Activated naive CD8-positive, alpha-beta T cell treated with anti-CD3 and anti-CD28 coated beads, Interleukin-2, amount 50 U/mL, for 24 hours (primary cell): ENCODE results near the gene TRIM61.
"Not testable (repeated sequence)": the region's sequence is repeated elsewhere in the genome, so short reads cannot be mapped to it uniquely, and the experiment has no call there.

Experiments
- ATAC-seq: fragments of 150-1000 bp; cut with Tn5 transposase; one replicate; pipeline ENCODE4 v1.10.0; 2021
- DNase-seq: peaks from one replicate; pipeline ENCODE4 v3.0.0; 2021
- H3K27ac Mint-ChIP-seq: one replicate; pipeline ENCODE4 v1.8.0; 2021; ENCODE audit warnings: mild to moderate bottlenecking, mixed read lengths
- H3K27me3 Mint-ChIP-seq: one replicate; pipeline ENCODE4 v1.8.0; 2021; ENCODE audit warnings: mixed read lengths
- H3K36me3 Mint-ChIP-seq: one replicate; pipeline ENCODE4 v1.8.0; 2021; ENCODE audit warnings: low read depth, mixed read lengths
- H3K4me1 Mint-ChIP-seq: one replicate; pipeline ENCODE4 v1.8.0; 2021; ENCODE audit warnings: mixed read lengths
- H3K4me3 Mint-ChIP-seq: one replicate; pipeline ENCODE4 v1.8.0; 2021; ENCODE audit warnings: mild to moderate bottlenecking, moderate library complexity, mixed read lengths
- H3K9me3 Mint-ChIP-seq: one replicate; pipeline ENCODE4 v1.8.0; 2021; ENCODE audit warnings: mixed read lengths

Gene TRIM61

GRCh38 chr4:164997941-164998340 is 20.5 kb upstream of the TRIM61 start:
- ATAC-seq (no peak), DNase-seq (no peak)
- Mint-ChIP-seq H3K27ac (no peak overlapping the region), H3K4me3 (no peak overlapping the region), H3K4me1 (no peaks in the 10 kb centered on the region), H3K36me3 (no peaks in the 10 kb centered on the region), H3K27me3 (peaks cover 12% of the 10 kb centered on the region), H3K9me3 (no peaks in the 10 kb centered on the region)

GRCh38 chr4:164997324-164997723 is 19.9 kb upstream of the TRIM61 start:
- DNase-seq: no peak
- no peaks in the 10 kb centered on the region for H3K9me3 Mint-ChIP-seq
- no peak overlapping the region for H3K4me3 Mint-ChIP-seq
- H3K36me3 Mint-ChIP-seq: no peaks in the 10 kb centered on the region
- no peaks in the 10 kb centered on the region for H3K4me1 Mint-ChIP-seq
- no peak for ATAC-seq
- H3K27me3 Mint-ChIP-seq: peaks cover 12% of the 10 kb centered on the region
- H3K27ac Mint-ChIP-seq: no peak overlapping the region

GRCh38 chr4:164996123-164996522 is 18.7 kb upstream of the TRIM61 start:
- H3K9me3 Mint-ChIP-seq, H3K4me1 Mint-ChIP-seq, H3K4me3 Mint-ChIP-seq, H3K27ac Mint-ChIP-seq, DNase-seq, ATAC-seq, H3K36me3 Mint-ChIP-seq: not testable (repeated sequence)
- H3K27me3 Mint-ChIP-seq: peaks cover 15% of the 10 kb centered on the region

- H3K27me3 Mint-ChIP-seq, H3K9me3 Mint-ChIP-seq, H3K4me3 Mint-ChIP-seq, H3K36me3 Mint-ChIP-seq, H3K4me1 Mint-ChIP-seq, H3K27ac Mint-ChIP-seq, DNase-seq, ATAC-seq: not testable (repeated sequence)
These were observed 13.3 kb upstream of the TRIM61 start for GRCh38 chr4:164990786-164991185.

- Mint-ChIP-seq H3K9me3 (no peaks in the 10 kb centered on the region), H3K27ac (no peak overlapping the region), H3K27me3 (peaks cover 3% of the 10 kb centered on the region), H3K4me1 (no peaks in the 10 kb centered on the region), H3K36me3 (no peaks in the 10 kb centered on the region), H3K4me3 (no peak overlapping the region)
- no peak for DNase-seq
- no peak for ATAC-seq
These were observed 12.0 kb upstream of the TRIM61 start for GRCh38 chr4:164989471-164989870.

GRCh38 chr4:164971929-164972328 is 5.5 kb downstream of the TRIM61 start:
- H3K27ac Mint-ChIP-seq, H3K9me3 Mint-ChIP-seq, H3K4me1 Mint-ChIP-seq, H3K4me3 Mint-ChIP-seq, H3K27me3 Mint-ChIP-seq, DNase-seq, ATAC-seq: not testable (repeated sequence)
- peaks cover 22% of the 10 kb centered on the region for H3K36me3 Mint-ChIP-seq

GRCh38 chr4:164959896-164960295 is 17.6 kb downstream of the TRIM61 start:
- DNase-seq (no peak), ATAC-seq (no peak)
- Mint-ChIP-seq H3K9me3 (peaks cover 24% of the 10 kb centered on the region), H3K27ac (no peak overlapping the region), H3K4me3 (no peak overlapping the region), H3K4me1 (peaks cover 22% of the 10 kb centered on the region), H3K27me3 (peaks cover 4% of the 10 kb centered on the region), H3K36me3 (peaks cover 3% of the 10 kb centered on the region)

GRCh38 chr4:164959421-164959820 is 18.0 kb downstream of the TRIM61 start:
- H3K4me3 Mint-ChIP-seq, H3K27me3 Mint-ChIP-seq, ATAC-seq, H3K36me3 Mint-ChIP-seq, DNase-seq, H3K27ac Mint-ChIP-seq: not testable (repeated sequence)
- peaks cover 22% of the 10 kb centered on the region for H3K4me1 Mint-ChIP-seq
- H3K9me3 Mint-ChIP-seq: peaks cover 22% of the 10 kb centered on the region

- peak overlapping the region; percentile 86 for H3K4me3 Mint-ChIP-seq
- H3K36me3 Mint-ChIP-seq: peaks cover 3% of the 10 kb centered on the region
- DNase-seq (peak; percentile 78), ATAC-seq (peak; percentile 100)
- H3K4me1 Mint-ChIP-seq: peaks cover 22% of the 10 kb centered on the region
- peaks cover 20% of the 10 kb centered on the region for H3K9me3 Mint-ChIP-seq
- H3K27me3 Mint-ChIP-seq: peaks cover 2% of the 10 kb centered on the region
- H3K27ac Mint-ChIP-seq: peak overlapping the region; percentile 74
These were observed 20.5 kb downstream of the TRIM61 start for GRCh38 chr4:164956766-164957643.

- Mint-ChIP-seq H3K4me1 (peaks cover 22% of the 10 kb centered on the region), H3K4me3 (no peak overlapping the region), H3K9me3 (peaks cover 20% of the 10 kb centered on the region), H3K27ac (no peak overlapping the region), H3K27me3 (peaks cover 8% of the 10 kb centered on the region), H3K36me3 (peaks cover 3% of the 10 kb centered on the region)
- ATAC-seq (no peak), DNase-seq (no peak)
These were observed 22.2 kb downstream of the TRIM61 start for GRCh38 chr4:164955107-164955805.

GRCh38 chr4:164952551-164952950 is 24.9 kb downstream of the TRIM61 start:
- H3K36me3 Mint-ChIP-seq: peaks cover 3% of the 10 kb centered on the region
- no peak for DNase-seq
- H3K27me3 Mint-ChIP-seq: peaks cover 11% of the 10 kb centered on the region
- H3K27ac Mint-ChIP-seq: no peak overlapping the region
- no peak for ATAC-seq
- no peak overlapping the region for H3K4me3 Mint-ChIP-seq
- peaks cover 8% of the 10 kb centered on the region for H3K9me3 Mint-ChIP-seq
- peaks cover 14% of the 10 kb centered on the region for H3K4me1 Mint-ChIP-seq

- Mint-ChIP-seq H3K27ac (no peak overlapping the region), H3K36me3 (no peaks in the 10 kb centered on the region), H3K9me3 (no peaks in the 10 kb centered on the region), H3K4me3 (no peak overlapping the region), H3K27me3 (peaks cover 11% of the 10 kb centered on the region), H3K4me1 (no peaks in the 10 kb centered on the region)
- no peak for DNase-seq
- no peak for ATAC-seq
These were observed 27.9 kb downstream of the TRIM61 start for GRCh38 chr4:164949448-164950143.

- ATAC-seq (no peak), DNase-seq (no peak)
- H3K27me3 Mint-ChIP-seq: peaks cover 11% of the 10 kb centered on the region
- no peaks in the 10 kb centered on the region for H3K9me3 Mint-ChIP-seq
- H3K4me3 Mint-ChIP-seq: no peak overlapping the region
- no peaks in the 10 kb centered on the region for H3K36me3 Mint-ChIP-seq
- H3K27ac Mint-ChIP-seq: no peak overlapping the region
- no peaks in the 10 kb centered on the region for H3K4me1 Mint-ChIP-seq
These were observed 28.5 kb downstream of the TRIM61 start for GRCh38 chr4:164948975-164949374.

- not testable (repeated sequence) for DNase-seq, H3K4me1 Mint-ChIP-seq, ATAC-seq, H3K27ac Mint-ChIP-seq, H3K36me3 Mint-ChIP-seq, H3K9me3 Mint-ChIP-seq, H3K4me3 Mint-ChIP-seq
- H3K27me3 Mint-ChIP-seq: peaks cover 11% of the 10 kb centered on the region
These were observed 29.5 kb downstream of the TRIM61 start for GRCh38 chr4:164948006-164948405.
